GM12801 (cell line): ENCODE results near the gene ZNF213.

Experiments
- TF ChIP-seq, protein P1 (sequence below): IDR thresholded peaks from one replicate; pipeline ENCODE4 v1.5.1; 2011; ENCODE audit warnings: control low read depth; ENCODE audit not compliant: insufficient read length; ENCODE audit errors: extremely low read depth

ZNF213 gene

DNA sequence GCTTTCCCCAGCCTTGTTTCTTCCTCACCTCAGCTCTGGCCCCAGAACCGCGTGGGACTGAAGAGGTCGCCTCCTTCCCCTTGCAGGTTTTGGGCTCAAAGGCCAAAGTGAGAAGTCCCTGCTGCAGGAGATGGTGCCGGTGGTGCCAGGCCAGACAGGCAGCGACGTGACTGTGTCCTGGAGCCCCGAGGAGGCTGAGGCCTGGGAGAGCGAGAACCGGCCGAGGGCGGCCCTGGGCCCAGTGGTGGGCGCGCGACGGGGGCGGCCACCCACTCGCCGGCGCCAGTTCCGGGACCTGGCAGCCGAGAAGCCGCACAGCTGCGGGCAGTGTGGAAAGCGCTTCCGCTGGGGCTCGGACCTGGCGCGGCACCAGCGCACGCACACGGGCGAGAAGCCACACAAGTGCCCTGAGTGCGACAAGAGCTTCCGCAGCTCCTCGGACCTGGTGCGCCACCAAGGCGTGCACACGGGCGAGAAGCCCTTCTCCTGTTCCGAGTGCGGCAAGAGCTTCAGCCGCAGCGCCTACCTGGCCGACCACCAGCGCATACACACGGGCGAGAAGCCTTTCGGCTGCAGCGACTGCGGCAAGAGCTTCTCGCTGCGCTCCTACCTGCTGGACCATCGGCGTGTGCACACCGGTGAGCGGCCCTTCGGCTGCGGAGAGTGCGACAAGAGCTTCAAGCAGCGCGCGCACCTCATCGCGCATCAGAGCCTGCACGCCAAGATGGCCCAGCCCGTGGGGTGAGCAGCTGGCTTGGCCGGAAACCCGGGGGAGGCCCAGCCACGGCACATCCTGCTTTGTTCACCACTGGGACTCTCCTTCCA lies 6.0 kb downstream of the ZNF213 start:
- TF ChIP-seq, protein P1, sequence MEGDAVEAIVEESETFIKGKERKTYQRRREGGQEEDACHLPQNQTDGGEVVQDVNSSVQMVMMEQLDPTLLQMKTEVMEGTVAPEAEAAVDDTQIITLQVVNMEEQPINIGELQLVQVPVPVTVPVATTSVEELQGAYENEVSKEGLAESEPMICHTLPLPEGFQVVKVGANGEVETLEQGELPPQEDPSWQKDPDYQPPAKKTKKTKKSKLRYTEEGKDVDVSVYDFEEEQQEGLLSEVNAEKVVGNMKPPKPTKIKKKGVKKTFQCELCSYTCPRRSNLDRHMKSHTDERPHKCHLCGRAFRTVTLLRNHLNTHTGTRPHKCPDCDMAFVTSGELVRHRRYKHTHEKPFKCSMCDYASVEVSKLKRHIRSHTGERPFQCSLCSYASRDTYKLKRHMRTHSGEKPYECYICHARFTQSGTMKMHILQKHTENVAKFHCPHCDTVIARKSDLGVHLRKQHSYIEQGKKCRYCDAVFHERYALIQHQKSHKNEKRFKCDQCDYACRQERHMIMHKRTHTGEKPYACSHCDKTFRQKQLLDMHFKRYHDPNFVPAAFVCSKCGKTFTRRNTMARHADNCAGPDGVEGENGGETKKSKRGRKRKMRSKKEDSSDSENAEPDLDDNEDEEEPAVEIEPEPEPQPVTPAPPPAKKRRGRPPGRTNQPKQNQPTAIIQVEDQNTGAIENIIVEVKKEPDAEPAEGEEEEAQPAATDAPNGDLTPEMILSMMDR, result no peak

DNA sequence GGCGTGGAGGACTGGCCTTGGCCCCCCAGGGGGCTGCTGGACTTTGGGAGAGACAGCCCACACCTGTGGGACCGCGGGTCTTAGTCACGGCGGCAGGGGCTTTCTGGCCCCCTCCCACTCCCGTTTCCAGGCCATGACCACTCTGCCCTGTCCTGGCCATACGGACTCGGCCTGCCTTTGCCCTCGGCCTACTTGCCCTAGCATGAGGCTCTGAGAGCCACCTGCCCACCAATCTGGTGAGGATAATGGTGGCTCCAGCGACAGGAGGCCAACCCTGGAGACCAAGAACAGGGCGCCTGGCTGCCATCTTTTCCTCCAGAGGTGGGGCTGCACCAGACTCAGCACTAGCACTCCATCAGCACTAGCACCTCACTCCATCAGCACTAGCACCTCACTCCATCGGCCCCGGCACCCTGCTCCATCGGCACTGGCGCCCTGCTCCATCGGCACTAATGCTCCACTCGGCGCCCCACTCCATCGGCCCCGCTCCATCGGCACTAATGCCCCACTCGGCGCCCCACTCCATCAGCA lies 7.0 kb downstream of the ZNF213 start:
- TF ChIP-seq, protein P1, result no peak

DNA sequence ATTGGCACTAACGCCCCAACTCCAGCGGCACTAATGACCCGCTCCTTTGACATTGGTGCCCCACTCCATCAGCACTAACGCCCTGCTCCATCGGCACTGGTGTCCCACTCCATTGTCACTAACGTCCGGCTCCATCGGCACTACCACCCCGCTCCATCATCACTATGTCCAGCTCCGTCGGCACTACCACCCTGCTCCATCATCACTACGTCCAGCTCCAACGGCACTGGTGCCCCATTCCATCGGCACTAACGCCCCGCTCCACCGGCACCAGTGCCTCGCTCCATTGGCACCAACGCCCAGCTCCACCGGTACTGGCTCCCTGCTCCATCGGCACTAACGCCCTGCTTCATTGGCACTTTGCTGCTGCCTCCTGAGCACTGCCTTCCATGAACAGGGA lies 7.5 kb downstream of the ZNF213 start:
- TF ChIP-seq, protein P1, result no peak

DNA sequence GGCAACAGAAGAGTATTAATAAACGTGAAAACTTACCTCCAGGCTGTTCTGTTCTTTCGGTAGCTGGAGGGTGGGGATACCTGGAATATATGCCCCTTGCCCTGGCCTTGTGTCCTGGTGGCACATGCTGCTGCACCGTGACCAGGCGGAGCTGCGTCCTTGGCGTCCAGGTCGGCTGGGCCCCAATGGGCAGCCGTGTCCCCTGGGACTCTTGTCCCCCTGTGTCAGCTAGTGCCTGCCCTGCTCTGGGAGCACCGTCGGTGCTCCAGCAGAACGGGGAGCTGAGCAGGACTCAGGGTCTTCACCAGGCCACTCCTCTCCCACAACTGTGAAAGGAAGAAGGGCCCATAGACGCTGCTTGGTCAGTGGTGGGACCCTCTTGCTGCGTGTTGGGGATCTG lies 7.9 kb downstream of the ZNF213 start:
- TF ChIP-seq, protein P1, result no peak

DNA sequence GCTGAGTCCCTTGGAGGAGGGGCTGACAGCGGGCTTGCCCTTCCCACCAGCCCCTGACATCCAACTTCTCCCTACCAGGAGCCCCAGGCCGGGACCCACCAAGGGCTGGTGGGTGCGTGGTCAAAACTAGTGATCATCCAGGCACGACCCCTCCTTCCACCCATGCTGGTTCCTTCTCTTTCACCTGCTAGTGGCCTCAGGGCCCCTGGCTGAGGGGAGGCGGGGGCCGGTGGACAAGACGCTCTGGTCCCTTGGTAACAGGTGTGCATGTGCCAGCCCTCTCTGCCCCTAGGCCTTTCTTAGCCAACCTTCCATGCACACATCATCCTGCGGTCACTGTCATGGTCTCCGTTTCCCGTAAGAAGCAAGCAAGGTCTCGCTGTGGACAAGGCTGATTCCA lies 8.4 kb downstream of the ZNF213 start:
- TF ChIP-seq, protein P1, result no peak

DNA sequence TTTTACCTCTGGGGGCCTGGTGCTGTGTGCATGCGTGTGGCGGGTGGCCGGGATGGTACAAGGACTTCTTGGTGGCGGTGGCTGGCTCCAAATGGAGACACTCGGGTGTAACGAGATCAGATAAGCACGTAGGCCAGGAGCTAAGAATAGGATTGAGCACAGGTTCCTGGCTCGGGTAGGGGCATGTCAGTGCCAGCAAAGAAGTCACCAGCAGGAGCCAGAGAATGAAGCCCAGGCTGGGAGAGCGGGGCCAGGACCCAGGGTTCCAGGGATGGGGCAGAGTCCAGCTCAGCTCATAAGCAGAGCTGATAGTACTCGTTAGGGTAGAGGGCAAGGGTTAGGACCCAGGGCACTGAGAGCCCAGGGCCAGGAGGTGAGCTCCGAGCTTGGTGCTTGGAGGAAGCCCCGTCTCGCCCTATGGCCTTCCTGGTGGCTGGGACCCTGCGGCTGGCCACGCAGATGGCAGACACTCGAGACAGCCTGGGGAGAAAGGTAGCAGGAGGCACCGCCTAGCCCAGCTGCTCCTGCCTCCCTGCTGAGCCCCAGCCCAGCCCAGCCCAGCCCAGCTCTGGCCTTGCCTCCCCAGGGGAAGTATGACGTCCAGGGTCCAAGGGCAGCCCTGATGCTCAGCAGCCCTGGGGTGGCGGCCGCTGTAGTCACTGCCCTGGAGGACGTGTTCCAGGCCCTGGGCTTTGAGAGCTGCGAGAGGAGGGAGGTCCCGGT lies 8.9 kb downstream of the ZNF213 start:
- TF ChIP-seq, protein P1, result no peak

DNA sequence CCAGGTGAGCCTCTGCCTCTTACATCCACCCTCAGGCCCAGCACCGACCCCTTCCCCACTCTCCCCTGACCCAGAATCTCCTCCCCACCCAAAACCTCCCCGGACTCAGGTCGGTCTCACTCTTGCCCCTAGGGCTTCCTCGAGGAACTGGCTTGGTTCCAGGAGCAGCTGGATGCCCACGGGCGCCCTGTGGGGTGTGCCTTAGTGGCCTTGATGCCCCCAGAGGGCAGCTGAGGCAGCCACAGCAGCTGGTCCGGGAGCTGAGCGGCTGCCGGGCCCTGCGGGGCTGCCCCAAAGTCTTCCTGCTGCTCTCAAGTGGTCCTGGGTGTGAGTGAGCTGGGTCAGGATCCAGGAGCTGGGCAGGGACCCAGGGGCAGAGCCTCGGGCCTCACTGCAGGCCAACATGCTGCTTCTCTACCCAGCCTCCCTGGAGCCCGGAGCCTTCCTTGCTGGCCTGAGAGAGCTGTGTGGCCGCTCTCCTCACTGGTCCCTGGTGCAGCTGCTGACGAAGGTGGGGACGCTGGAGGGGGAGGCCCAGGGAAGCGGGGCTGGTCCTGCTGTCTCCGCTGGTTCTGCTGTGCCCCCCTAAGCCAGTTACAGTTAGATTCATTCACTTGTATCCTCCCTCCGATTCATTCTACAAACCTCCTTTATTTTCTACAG lies 9.6 kb downstream of the ZNF213 start:
- TF ChIP-seq, protein P1, result no peak
